Measurements from ENCODE around the gene ALKBH7. TPM values are rescaled to one million over a fixed set of nuclear protein-coding genes. Genes with fewer than 3 reads are reported as not detected.
"Not testable (repeated sequence)": the region's sequence is repeated elsewhere in the genome, so short reads cannot be mapped to it uniquely, and the experiment has no call there.

Gene ALKBH7, protein sequence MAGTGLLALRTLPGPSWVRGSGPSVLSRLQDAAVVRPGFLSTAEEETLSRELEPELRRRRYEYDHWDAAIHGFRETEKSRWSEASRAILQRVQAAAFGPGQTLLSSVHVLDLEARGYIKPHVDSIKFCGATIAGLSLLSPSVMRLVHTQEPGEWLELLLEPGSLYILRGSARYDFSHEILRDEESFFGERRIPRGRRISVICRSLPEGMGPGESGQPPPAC
- 33.9 TPM for polyA plus RNA-seq (2012; ENCODE audit: insufficient read depth, insufficient read length)

DNA sequence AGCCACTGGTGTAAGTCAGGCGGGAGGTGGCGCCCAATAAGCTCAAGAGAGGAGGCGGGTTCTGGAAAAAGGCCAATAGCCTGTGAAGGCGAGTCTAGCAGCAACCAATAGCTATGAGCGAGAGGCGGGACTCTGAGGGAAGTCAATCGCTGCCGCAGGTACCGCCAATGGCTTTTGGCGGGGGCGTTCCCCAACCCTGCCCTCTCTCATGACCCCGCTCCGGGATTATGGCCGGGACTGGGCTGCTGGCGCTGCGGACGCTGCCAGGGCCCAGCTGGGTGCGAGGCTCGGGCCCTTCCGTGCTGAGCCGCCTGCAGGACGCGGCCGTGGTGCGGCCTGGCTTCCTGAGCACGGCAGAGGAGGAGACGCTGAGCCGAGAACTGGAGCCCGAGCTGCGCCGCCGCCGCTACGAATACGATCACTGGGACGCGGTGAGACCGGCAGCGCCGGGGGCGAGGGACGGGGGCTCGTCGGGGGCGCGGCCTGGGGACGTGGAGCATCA, at the start of gene ALKBH7:
ALKBH7 (plus strand) TSS at position 201 of the 502 bp plus-strand sequence; CDS start at position 228, 27 bp downstream.
- peak within 1 kb of the TSS; percentile 70 for H3K4me3 ChIP-seq (ENCODE audit: low read length)
- DNase-seq (ENCODE audit: low read depth, low spot score): peak; percentile 100

DNA sequence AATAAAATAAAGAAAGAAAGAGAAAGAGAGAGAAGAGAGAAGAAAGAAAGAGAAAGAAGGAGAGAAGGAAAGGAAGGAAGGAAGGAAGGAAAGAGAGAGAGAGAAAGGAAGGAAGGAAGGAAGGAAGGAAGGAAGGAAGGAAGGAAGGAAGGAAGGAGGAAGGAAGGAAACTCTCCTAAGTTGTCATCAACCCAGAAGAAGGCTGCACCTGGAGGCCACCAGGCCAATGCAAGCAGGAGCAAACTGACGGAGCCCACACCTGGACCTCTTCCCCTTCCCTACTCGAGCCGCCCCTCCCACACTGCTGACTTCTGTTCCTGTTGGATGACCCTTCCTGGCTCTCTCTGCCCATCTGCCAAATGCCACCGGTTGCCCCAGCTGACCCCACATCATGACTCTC, 47.8 kb upstream of the ALKBH7 start:
- DNase-seq (ENCODE audit: low read depth, low spot score): no peak

GRCh38 chr19:6325614-6326013, 47.0 kb upstream of the ALKBH7 start:
- no peak for DNase-seq (ENCODE audit: low read depth, low spot score)
- H3K4me3 ChIP-seq (ENCODE audit: low read length): no peak overlapping the region

More for the DNA sequence above, 47.8 kb upstream of the ALKBH7 start:
- no peak overlapping the region for H3K4me3 ChIP-seq (ENCODE audit: low read length)

- no peak overlapping the region for H3K4me3 ChIP-seq (ENCODE audit: low read length)
- no peak for DNase-seq (ENCODE audit: low read depth, low spot score)
Measured at GRCh38 chr19:6326815-6327214, 45.8 kb upstream of the ALKBH7 start.

DNA sequence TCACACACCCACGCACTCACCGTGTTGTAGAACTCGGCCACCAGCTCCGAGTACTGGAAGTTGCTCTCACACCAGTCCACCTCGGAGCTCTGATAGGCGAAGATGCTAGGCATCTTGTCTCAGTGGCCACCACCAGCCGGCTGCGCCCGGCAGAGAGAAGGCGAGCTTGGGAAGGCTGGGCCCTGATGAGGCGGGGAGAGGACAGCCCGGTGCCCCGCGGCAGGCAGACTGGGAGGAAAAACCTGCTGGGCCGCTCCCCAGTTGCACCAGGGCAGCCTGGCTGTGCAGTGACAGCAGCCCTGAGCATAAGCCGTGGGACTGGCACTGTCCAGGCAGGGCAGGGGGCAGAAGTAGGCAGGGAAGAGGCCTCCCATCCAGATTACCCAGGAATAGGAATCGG, 39.2 kb upstream of the ALKBH7 start, which contains the start of gene ACER1:
ACER1 (minus strand) TSS at position 174 of the 400 bp plus-strand sequence; CDS start at position 113, 61 bp downstream.
- no peak within 1 kb of the TSS for H3K4me3 ChIP-seq (ENCODE audit: low read length)
- DNase-seq (ENCODE audit: low read depth, low spot score): no peak

- no peak overlapping the region for H3K4me3 ChIP-seq (ENCODE audit: low read length)
- DNase-seq (ENCODE audit: low read depth, low spot score): no peak
Measured at GRCh38 chr19:6334490-6335285, 37.9 kb upstream of the ALKBH7 start.

GRCh38 chr19:6340493-6341201, 31.9 kb upstream of the ALKBH7 start:
- no peak overlapping the region for H3K4me3 ChIP-seq (ENCODE audit: low read length)
- no peak for DNase-seq (ENCODE audit: low read depth, low spot score)

DNA sequence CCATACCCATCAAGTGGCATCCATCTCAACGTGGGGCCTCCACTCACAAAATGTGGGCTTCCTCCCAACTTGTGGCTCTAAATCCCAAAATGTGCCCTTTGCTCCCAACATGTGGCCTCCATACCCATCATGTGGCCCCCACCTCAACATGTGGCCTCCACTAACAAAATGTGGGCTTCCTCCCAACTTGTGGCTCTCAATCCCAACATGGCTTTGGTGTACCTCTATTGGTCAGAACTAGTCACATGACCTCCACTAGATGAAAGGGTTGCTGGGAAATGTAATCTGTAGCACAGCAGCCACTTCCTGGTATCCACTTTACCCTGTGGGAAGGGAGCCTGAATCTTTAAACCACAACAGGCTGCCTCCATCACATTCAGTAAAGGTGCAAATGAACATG, 29.1 kb upstream of the ALKBH7 start:
- no peak overlapping the region for H3K4me3 ChIP-seq (ENCODE audit: low read length)
- DNase-seq (ENCODE audit: low read depth, low spot score): peak; percentile 33

DNA sequence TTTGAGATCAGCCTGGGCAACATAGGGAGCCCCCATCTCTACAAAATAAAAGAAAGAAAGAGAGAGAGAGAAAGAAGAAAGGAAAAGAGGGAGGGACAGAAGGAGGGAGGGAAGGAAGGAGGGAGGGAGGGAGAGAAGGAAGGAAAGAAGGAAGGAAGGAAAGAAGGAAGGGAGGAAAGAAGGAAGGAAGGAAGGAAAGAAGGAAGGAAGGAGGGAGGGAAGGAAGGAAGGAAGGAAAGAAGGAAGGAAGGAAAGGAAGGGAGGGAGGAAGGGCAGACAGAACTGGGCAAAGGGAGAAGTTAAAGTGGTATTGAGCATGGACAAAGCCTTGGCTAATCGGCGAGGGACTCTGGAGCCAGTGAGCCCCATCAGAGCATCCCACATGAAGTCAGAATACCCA, 23.3 kb upstream of the ALKBH7 start:
- not testable (repeated sequence) for H3K4me3 ChIP-seq (ENCODE audit: low read length); DNase-seq (ENCODE audit: low read depth, low spot score)

DNA sequence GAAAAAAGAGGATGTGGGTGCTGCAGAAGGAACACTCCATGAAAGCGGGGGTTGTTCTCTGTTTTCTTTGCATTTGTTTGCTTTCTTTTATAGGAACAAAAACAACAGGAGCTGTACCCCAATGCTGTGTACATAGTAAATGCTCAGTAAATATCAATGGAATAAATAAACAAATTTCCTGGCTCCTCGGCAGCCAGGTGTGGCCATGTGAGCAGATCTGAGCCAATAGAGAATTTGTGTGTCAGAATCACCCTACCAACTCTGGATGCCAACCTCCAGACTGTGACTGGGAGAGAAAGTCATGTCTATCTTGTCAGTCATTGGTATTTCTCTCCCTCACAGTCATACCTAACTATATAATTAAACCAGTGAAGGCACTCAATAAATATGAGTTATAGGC, 21.9 kb upstream of the ALKBH7 start:
- DNase-seq (ENCODE audit: low read depth, low spot score): no peak
- H3K4me3 ChIP-seq (ENCODE audit: low read length): no peak overlapping the region

DNA sequence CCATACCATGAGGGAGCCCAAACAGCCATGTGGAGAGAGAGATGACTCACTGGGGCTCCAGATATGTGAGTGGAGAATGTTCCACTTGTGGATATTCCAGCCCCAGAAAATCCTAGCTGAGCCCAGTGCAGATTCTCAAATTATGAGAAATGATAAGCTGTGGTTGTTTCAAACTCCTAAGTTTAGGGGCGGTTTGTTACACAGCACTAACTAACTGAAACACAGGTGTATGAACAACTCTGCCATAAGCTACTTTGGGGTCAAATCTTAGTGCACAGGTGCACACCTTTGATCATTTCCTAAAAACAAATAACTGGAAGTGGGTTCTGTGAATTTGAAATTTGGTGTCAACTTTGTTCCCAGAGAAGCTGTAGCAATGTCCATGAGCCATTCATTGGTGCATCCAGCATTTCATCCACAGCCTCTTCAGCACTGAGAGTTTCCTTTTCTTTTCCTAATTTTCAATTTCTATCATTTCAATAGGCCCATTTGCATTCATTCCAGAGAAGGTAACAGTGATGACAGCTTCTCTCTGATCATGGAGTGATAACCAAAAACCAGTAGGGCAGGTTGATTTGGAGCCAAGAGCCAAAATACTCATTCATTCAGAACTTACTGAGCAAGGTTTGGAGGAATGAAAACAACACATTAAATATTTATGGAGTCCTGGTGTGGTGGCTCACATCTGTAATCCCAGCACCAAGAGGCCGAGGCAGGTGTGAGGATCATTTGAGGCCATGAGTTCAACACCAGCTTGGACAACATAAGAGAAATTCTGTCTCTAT, 20.0 kb upstream of the ALKBH7 start:
- H3K4me3 ChIP-seq (ENCODE audit: low read length): no peak overlapping the region
- DNase-seq (ENCODE audit: low read depth, low spot score): no peak

GRCh38 chr19:6354098-6354674, 18.4 kb upstream of the ALKBH7 start:
- no peak for DNase-seq (ENCODE audit: low read depth, low spot score)
- H3K4me3 ChIP-seq (ENCODE audit: low read length): no peak overlapping the region

GRCh38 chr19:6355321-6356040, 17.1 kb upstream of the ALKBH7 start:
- not testable (repeated sequence) for DNase-seq (ENCODE audit: low read depth, low spot score); H3K4me3 ChIP-seq (ENCODE audit: low read length)

DNA sequence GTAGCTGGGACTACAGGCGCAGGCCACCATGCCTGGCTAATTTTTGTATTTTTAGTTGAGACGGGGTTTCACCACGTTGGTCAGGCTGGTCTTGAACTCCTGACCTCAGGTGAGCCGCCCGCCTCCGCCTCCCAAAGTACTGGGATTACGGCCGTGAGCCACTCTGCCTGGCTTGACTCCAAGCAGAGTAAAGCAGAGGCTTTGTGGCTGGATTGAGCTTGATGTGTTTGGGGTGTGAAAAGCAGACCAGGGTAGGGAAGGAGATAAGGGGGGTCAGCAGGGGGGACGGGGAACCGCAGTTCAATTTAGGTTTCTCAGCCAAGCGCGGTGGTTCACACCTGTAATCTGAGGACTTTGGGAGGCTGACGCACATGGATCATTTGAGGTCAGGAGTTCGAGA, 15.4 kb upstream of the ALKBH7 start:
- no peak for DNase-seq (ENCODE audit: low read depth, low spot score)
- no peak overlapping the region for H3K4me3 ChIP-seq (ENCODE audit: low read length)

- no peak for DNase-seq (ENCODE audit: low read depth, low spot score)
- H3K4me3 ChIP-seq (ENCODE audit: low read length): no peak overlapping the region
Measured at GRCh38 chr19:6358003-6358402, 14.6 kb upstream of the ALKBH7 start.

DNA sequence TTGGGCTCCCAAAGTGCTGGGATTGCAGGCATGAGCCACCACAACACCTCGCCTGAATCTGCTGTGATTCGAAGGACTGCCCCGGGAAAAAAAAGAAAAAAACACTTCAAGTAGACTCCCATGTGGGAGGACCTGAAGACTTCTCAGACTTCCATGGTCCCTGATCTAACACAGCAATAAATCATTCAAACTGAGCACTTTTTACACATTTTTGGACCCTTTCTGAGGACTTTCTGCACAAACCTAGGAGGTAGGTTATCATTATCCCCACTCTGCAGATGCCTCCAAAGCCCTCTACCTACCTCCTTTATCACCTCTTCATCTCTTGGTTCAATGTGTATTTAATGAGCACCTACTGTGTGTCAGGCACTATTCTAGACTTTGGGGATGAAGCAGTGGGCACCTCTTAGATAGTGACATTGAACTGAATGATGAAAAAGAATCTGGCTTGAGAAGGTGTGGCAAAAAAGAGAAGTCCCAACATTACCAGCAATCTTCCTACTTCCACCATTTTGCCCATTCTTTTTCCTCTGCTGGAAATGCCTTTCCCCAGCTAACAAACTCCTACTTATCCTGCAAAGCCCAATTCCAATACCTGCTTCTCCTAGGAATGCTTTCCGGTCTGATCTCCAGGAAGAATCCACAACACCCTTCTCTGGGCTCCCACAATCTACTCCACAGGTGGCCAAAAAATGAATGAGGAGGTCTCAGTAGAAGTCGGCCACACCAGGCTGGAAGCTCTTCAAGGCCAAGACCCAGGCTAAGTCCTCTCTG, 12.8 kb upstream of the ALKBH7 start:
- no peak for DNase-seq (ENCODE audit: low read depth, low spot score)
- no peak overlapping the region for H3K4me3 ChIP-seq (ENCODE audit: low read length)

DNA sequence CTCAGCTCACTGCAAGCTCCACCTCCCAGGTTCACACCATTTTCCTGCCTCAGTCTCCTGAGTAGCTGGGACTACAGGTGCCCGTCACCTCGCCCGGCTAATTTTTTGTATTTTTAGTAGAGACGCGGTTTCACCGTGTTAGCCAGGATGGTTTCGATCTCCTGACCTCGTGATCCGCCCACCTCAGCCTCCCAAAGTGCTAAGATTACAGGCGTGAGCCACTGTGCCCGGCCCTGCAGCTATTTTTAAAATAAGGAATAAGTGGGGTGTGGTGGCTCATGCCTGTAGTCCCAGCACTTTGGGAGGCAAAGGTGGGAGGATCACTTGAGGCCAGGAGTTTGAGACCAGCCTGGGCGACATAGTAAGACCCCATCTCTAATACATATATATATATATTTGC, 12.1 kb upstream of the ALKBH7 start:
- H3K4me3 ChIP-seq (ENCODE audit: low read length): not testable (repeated sequence)

More for the DNA sequence above, 12.1 kb upstream of the ALKBH7 start:
- not testable (repeated sequence) for DNase-seq (ENCODE audit: low read depth, low spot score)

Data from Jurkat, Clone E6-1 (cell line).